Smooth muscle cell (in vitro differentiated cells): ENCODE results near the gene HMCN2. TPM values are rescaled to one million over a fixed set of nuclear protein-coding genes. Genes with fewer than 3 reads are reported as not detected.
A peak's percentile ranks its signal among the peaks of the same experiment; 100 is the strongest.

Experiments
- DNase-seq: peaks from one replicate; lab custom pipeline; 2025; ENCODE audit not compliant: unreplicated experiment; lab: John Stamatoyannopoulos, UW
- H2AFZ ChIP-seq: fragments of 200-600 bp; sonication (generic); 2 replicates; pipeline ENCODE4 v1.6.0; 2016; ENCODE audit warnings: antibody characterized with exemption, low read depth, mild to moderate bottlenecking
- H3F3A ChIP-seq: fragments of 200-600 bp; sonication (generic); 2 replicates; pipeline ENCODE4 v1.6.0; 2017; ENCODE audit warnings: antibody characterized with exemption, low read depth
- H3K27ac ChIP-seq: fragments of 200-600 bp; sonication (generic); 2 replicates; pipeline ENCODE4 v1.5.1; 2016; ENCODE audit warnings: low read depth, mild to moderate bottlenecking
- H3K27me3 ChIP-seq: fragments of 200-600 bp; sonication (generic); 2 replicates; pipeline ENCODE4 v1.6.1; 2016; ENCODE audit warnings: low read depth, mild to moderate bottlenecking
- H3K36me3 ChIP-seq: fragments of 200-600 bp; sonication (generic); 2 replicates; pipeline ENCODE4 v1.5.1; 2016; ENCODE audit warnings: low read depth
- H3K4me1 ChIP-seq: fragments of 200-600 bp; sonication (generic); 2 replicates; pipeline ENCODE4 v1.5.1; 2016; ENCODE audit warnings: low read depth
- H3K4me2 ChIP-seq: fragments of 200-600 bp; sonication (generic); 2 replicates; pipeline ENCODE4 v1.6.0; 2016; ENCODE audit warnings: mild to moderate bottlenecking
- H3K4me3 ChIP-seq: fragments of 200-600 bp; sonication (generic); 2 replicates; pipeline ENCODE4 v1.5.1; 2016; ENCODE audit warnings: mild to moderate bottlenecking
- H3K79me2 ChIP-seq: fragments of 200-600 bp; sonication (generic); 2 replicates; pipeline ENCODE4 v1.6.0; 2016; ENCODE audit warnings: low read depth, mild to moderate bottlenecking
- H3K9ac ChIP-seq: fragments of 200-600 bp; sonication (generic); 2 replicates; pipeline ENCODE4 v1.6.0; 2016; ENCODE audit warnings: low read depth
- H3K9me3 ChIP-seq: fragments of 200-600 bp; sonication (generic); replicated peaks from 2 replicates; pipeline ENCODE4 v1.5.1; 2016; ENCODE audit warnings: low read depth
- H4K20me1 ChIP-seq: fragments of 200-600 bp; sonication (generic); 2 replicates; pipeline ENCODE4 v1.6.0; 2016; ENCODE audit warnings: low read depth
- CTCF ChIP-seq: fragments of 200-600 bp; sonication (generic); IDR thresholded peaks from 2 replicates; pipeline ENCODE4 v1.5.1; 2017; ENCODE audit warnings: borderline replicate concordance, mild to moderate bottlenecking, antibody characterized with exemption; ENCODE audit not compliant: insufficient read depth, poor library complexity, severe bottlenecking
- WGBS: methylation state at CpG from one replicate; pipeline ENCODE4 v1.1.7; 2016; ENCODE audit warnings: low lambda C conversion rate; 5-methylcytosine and 5-hydroxymethylcytosine counted together
- polyA plus RNA-seq: library from polyadenylated mRNA; unstranded; fragments of >200 nt; fragmentation: Nextera tagmentation; extraction: Ambion mirVana; gene quantifications from 2 replicates; pipeline ENCODE4 v1.2.1, GENCODE V29; 2016
- total RNA-seq: library from RNA; depleted of rRNA; stranded (reverse); fragments of >200 nt; gene quantifications from 2 replicates; pipeline ENCODE4 v1.2.3, GENCODE V29; 2014

HMCN2 gene
- total and polyA plus RNA-seq, 2 experiments from 2014 or later: under 0.01 TPM; not detected in 1

GRCh38 chr9:130328349-130328801 is 62.8 kb downstream of the HMCN2 start:
- H3K4me3 ChIP-seq: no peak overlapping the region
- WGBS: 13% methylated on average over 15 of the region's 15 CpGs
- peak overlapping the region; percentile 78 for H3K4me2 ChIP-seq

GRCh38 chr9:130329061-130329460 is 63.5 kb downstream of the HMCN2 start:
- H3K27me3 ChIP-seq: no peaks in the 10 kb centered on the region
- no peak for TF ChIP-seq CTCF
- H3K9ac ChIP-seq: no peak overlapping the region
- no peak overlapping the region for H3K4me3 ChIP-seq
- 95% methylated on average over 2 of the region's 2 CpGs for WGBS
- no peaks in the 10 kb centered on the region for H4K20me1 ChIP-seq
- no peak overlapping the region for H3K27ac ChIP-seq
- no peak overlapping the region for H3K4me2 ChIP-seq
- DNase-seq: no peak
- no peaks in the 10 kb centered on the region for H3K36me3 ChIP-seq
- no peaks in the 10 kb centered on the region for H3K4me1 ChIP-seq
- no peaks in the 10 kb centered on the region for H3K79me2 ChIP-seq
- H3F3A ChIP-seq: no peaks in the 10 kb centered on the region
- no peak overlapping the region for H2AFZ ChIP-seq
- no peaks in the 10 kb centered on the region for H3K9me3 ChIP-seq

More at GRCh38 chr9:130328349-130328801, 62.8 kb downstream of the HMCN2 start:
- no peaks in the 10 kb centered on the region for H3K79me2 ChIP-seq
- H3K9ac ChIP-seq: peak overlapping the region; percentile 32
- H3K4me1 ChIP-seq: no peaks in the 10 kb centered on the region
- no peaks in the 10 kb centered on the region for H3F3A ChIP-seq
- no peaks in the 10 kb centered on the region for H3K9me3 ChIP-seq
- H4K20me1 ChIP-seq: no peaks in the 10 kb centered on the region
- no peak overlapping the region for H2AFZ ChIP-seq
- H3K36me3 ChIP-seq: no peaks in the 10 kb centered on the region
- no peak for TF ChIP-seq CTCF
- no peak for DNase-seq
- H3K27me3 ChIP-seq: no peaks in the 10 kb centered on the region
- H3K27ac ChIP-seq: peak overlapping the region; percentile 51

GRCh38 chr9:130330202-130330862 is 64.8 kb downstream of the HMCN2 start:
- Histone ChIP-seq H3F3A (no peaks in the 10 kb centered on the region), H3K79me2 (no peaks in the 10 kb centered on the region), H3K4me3 (no peak overlapping the region), H4K20me1 (no peaks in the 10 kb centered on the region), H3K27me3 (no peaks in the 10 kb centered on the region), H3K36me3 (no peaks in the 10 kb centered on the region), H3K9me3 (no peaks in the 10 kb centered on the region), H3K27ac (no peak overlapping the region), H3K4me1 (no peaks in the 10 kb centered on the region), H2AFZ (no peak overlapping the region), H3K9ac (no peak overlapping the region), H3K4me2 (no peak overlapping the region)
- 91% methylated on average over 20 of the region's 20 CpGs for WGBS
- no peak for TF ChIP-seq CTCF
- DNase-seq: no peak

GRCh38 chr9:130331061-130331460 is 65.5 kb downstream of the HMCN2 start:
- H3K27ac ChIP-seq: no peak overlapping the region
- no peak for DNase-seq
- H3K36me3 ChIP-seq: no peaks in the 10 kb centered on the region
- WGBS: 94% methylated on average over 14 of the region's 14 CpGs
- no peak for TF ChIP-seq CTCF
- H2AFZ ChIP-seq: no peak overlapping the region
- H3K4me3 ChIP-seq: no peak overlapping the region
- H3K27me3 ChIP-seq: no peaks in the 10 kb centered on the region
- H3K9ac ChIP-seq: no peak overlapping the region
- H3K4me2 ChIP-seq: no peak overlapping the region
- H3F3A ChIP-seq: no peaks in the 10 kb centered on the region
- H4K20me1 ChIP-seq: no peaks in the 10 kb centered on the region
- no peaks in the 10 kb centered on the region for H3K9me3 ChIP-seq
- H3K79me2 ChIP-seq: no peaks in the 10 kb centered on the region
- no peaks in the 10 kb centered on the region for H3K4me1 ChIP-seq
